ENCODE results near the gene PLCE1.

DNA sequence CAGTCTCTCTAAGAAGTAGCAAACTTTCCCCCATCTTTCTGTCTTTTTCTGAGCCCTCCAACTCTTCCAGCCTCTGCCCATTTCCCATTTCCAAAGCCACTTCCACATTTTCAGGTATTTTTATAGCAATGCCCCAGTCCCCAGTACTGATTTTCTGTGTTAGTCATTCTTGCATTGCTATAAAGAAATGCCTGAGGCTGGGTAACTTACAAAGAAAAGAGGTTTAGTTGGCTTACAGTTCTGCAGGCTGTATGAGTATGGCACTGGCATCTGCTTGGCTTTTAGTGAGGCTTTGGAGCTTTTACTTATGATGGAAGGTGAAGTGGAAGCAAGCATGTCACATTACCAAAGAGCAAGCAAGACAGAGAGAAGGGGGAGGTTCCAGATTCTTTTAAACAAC, 17.2 kb downstream of the PLCE1 start:
- TF ChIP-seq, protein P1, sequence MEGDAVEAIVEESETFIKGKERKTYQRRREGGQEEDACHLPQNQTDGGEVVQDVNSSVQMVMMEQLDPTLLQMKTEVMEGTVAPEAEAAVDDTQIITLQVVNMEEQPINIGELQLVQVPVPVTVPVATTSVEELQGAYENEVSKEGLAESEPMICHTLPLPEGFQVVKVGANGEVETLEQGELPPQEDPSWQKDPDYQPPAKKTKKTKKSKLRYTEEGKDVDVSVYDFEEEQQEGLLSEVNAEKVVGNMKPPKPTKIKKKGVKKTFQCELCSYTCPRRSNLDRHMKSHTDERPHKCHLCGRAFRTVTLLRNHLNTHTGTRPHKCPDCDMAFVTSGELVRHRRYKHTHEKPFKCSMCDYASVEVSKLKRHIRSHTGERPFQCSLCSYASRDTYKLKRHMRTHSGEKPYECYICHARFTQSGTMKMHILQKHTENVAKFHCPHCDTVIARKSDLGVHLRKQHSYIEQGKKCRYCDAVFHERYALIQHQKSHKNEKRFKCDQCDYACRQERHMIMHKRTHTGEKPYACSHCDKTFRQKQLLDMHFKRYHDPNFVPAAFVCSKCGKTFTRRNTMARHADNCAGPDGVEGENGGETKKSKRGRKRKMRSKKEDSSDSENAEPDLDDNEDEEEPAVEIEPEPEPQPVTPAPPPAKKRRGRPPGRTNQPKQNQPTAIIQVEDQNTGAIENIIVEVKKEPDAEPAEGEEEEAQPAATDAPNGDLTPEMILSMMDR (IDR thresholded peaks at IDR 0.05), result no peak
- no peak for TF ChIP-seq POLR2AphosphoS5 (IDR thresholded peaks at IDR 0.05)

All from esophagus muscularis mucosa (tissue), 3 donors.